HepG2 (cell line): ENCODE measurements around the gene NAP1L4. TPM values are rescaled to one million over a fixed set of nuclear protein-coding genes. Genes with fewer than 3 reads are reported as not detected.

Source experiments
- ELF1 ChIP-seq: sonication (generic); formaldehyde crosslinking; IDR thresholded peaks from 2 replicates; pipeline ENCODE4 v1.4.0; 2020; ENCODE audit warnings: missing genetic modification reagents
- GTF3A ChIP-seq: sonication (generic); formaldehyde crosslinking; conservative IDR thresholded peaks from 2 replicates; pipeline ENCODE4 v1.4.0; 2020; ENCODE audit warnings: mild to moderate bottlenecking, missing genetic modification reagents
- HIVEP1 ChIP-seq: sonication (generic); formaldehyde crosslinking; IDR thresholded peaks from 2 replicates; pipeline ENCODE4 v1.4.0; 2020; ENCODE audit warnings: mild to moderate bottlenecking, missing genetic modification reagents
- HMGXB3 ChIP-seq: sonication (generic); formaldehyde crosslinking; IDR thresholded peaks from 2 replicates; pipeline ENCODE4 v1.4.0; 2020; ENCODE audit warnings: missing genetic modification reagents, borderline replicate concordance
- MIXL1 ChIP-seq: IDR thresholded peaks from 2 replicates; pipeline ENCODE4 v1.6.1; 2016
- RBAK ChIP-seq: sonication (generic); formaldehyde crosslinking; IDR thresholded peaks from 2 replicates; pipeline ENCODE4 v1.5.1; 2020; ENCODE audit warnings: mild to moderate bottlenecking, missing genetic modification reagents
- RBM22 ChIP-seq: fragments of 200-400 bp; formaldehyde crosslinking; optimal IDR thresholded peaks from 2 replicates; pipeline ENCODE3; 2017; ENCODE audit warnings: mild to moderate bottlenecking, low read length, moderate library complexity
- SOX6 ChIP-seq, 2 experiments: fragments of 450-650 bp in 1 of 2; sonication (generic) in 1 of 2; formaldehyde crosslinking in 1 of 2; IDR thresholded peaks; 2 replicates each; pipeline versions ENCODE4 v1.4.0 to v1.6.1; 2017 to 2020; ENCODE audit warnings: antibody characterized with exemption in 1 of 2, mild to moderate bottlenecking in 1 of 2, missing genetic modification reagents in 1 of 2
- THRA ChIP-seq: sonication (generic); formaldehyde crosslinking; IDR thresholded peaks from 2 replicates; pipeline ENCODE4 v1.4.0; 2020; ENCODE audit warnings: missing genetic modification reagents, borderline replicate concordance
- ZBTB33 ChIP-seq: sonication (generic); formaldehyde crosslinking; IDR thresholded peaks from 2 replicates; pipeline ENCODE4 v1.4.0; 2020; ENCODE audit warnings: missing genetic modification reagents
- ZNF331 ChIP-seq: sonication (generic); formaldehyde crosslinking; IDR thresholded peaks from 2 replicates; pipeline ENCODE4 v1.4.0; 2020; ENCODE audit warnings: missing genetic modification reagents
- ZNF577 ChIP-seq: sonication (generic); formaldehyde crosslinking; IDR thresholded peaks from 2 replicates; pipeline ENCODE4 v1.4.0; 2020; ENCODE audit warnings: mild to moderate bottlenecking, low read depth, missing genetic modification reagents, borderline replicate concordance
- ZNF589 ChIP-seq: sonication (generic); formaldehyde crosslinking; conservative IDR thresholded peaks from 2 replicates; pipeline ENCODE4 v1.8.0; 2022; ENCODE audit warnings: mild to moderate bottlenecking, moderate library complexity, missing genetic modification reagents
- polyA plus RNA-seq, 8 experiments: library from polyadenylated mRNA; depleted of rRNA in 3 of 8; stranded (reverse) in 7 of 8; unstranded in 1 of 8; fragments of >200 nt; fragmentation: Illumina TruSeq in 4 of 8; extraction: Trizol in 4 of 8; gene quantifications; 2 replicates each; pipeline versions ENCODE4 v1.2.1 to v1.2.3, GENCODE V29; 2011 to 2016; ENCODE audit warnings: low read depth in 4 of 8, missing spikeins in 1 of 8, mixed read lengths in 1 of 8; ENCODE audit not compliant: insufficient read depth in 1 of 8
- total RNA-seq, 5 experiments: library from RNA; depleted of rRNA; stranded (reverse); fragments of >200 nt; fragmentation: Illumina TruSeq; extraction: Trizol; gene quantifications; 2 replicates each; pipeline ENCODE4 v1.2.3, GENCODE V29; 2016; ENCODE audit warnings: low read depth in 1 of 5
- TF ChIP-seq, protein P1 (sequence below): IDR thresholded peaks from 2 replicates; pipeline ENCODE4 v1.4.0; 2020; ENCODE audit warnings: mild to moderate bottlenecking, missing genetic modification reagents
- TF ChIP-seq, protein P2 (sequence below): sonication (generic); formaldehyde crosslinking; IDR thresholded peaks from 2 replicates; pipeline ENCODE4; 2020; ENCODE audit warnings: missing genetic modification reagents, mild to moderate bottlenecking, borderline replicate concordance

Gene NAP1L4
- total and polyA plus RNA-seq, 2 of the 13 experiments (the other 11 are each of a cell fraction or from before 2014, with no cell fraction given): 64.0 to 186 TPM

GRCh38 chr11:3021125-3021524, 29.0 kb upstream of the NAP1L4 start (continued):
- TF ChIP-seq SOX6 (IDR thresholded peaks at IDR 0.05): no peak
- TF ChIP-seq SOX6 (CRISPR knock-in tag; IDR thresholded peaks at IDR 0.05): peak; percentile 86
- no peak for TF ChIP-seq ZNF589 (CRISPR knock-in tag)
- TF ChIP-seq HIVEP1 (CRISPR knock-in tag): no peak
- TF ChIP-seq ZNF577: no peak
- 0 out of 2 replicates have a peak, but pooled peaks have one; percentile 18 for TF ChIP-seq MIXL1 (CRISPR knock-in tag)
- no peak; the same call in 1 of the 2 replicates for TF ChIP-seq ZBTB33 (CRISPR knock-in tag)
- TF ChIP-seq ZNF331: peak; percentile 33; the same call in 1 of the 2 replicates
- peak; percentile 46; the same call in 1 of the 2 replicates for TF ChIP-seq HMGXB3 (CRISPR knock-in tag)
- no peak for TF ChIP-seq GTF3A (CRISPR knock-in tag)
- TF ChIP-seq RBM22: peak; percentile 36
- TF ChIP-seq, protein P1, sequence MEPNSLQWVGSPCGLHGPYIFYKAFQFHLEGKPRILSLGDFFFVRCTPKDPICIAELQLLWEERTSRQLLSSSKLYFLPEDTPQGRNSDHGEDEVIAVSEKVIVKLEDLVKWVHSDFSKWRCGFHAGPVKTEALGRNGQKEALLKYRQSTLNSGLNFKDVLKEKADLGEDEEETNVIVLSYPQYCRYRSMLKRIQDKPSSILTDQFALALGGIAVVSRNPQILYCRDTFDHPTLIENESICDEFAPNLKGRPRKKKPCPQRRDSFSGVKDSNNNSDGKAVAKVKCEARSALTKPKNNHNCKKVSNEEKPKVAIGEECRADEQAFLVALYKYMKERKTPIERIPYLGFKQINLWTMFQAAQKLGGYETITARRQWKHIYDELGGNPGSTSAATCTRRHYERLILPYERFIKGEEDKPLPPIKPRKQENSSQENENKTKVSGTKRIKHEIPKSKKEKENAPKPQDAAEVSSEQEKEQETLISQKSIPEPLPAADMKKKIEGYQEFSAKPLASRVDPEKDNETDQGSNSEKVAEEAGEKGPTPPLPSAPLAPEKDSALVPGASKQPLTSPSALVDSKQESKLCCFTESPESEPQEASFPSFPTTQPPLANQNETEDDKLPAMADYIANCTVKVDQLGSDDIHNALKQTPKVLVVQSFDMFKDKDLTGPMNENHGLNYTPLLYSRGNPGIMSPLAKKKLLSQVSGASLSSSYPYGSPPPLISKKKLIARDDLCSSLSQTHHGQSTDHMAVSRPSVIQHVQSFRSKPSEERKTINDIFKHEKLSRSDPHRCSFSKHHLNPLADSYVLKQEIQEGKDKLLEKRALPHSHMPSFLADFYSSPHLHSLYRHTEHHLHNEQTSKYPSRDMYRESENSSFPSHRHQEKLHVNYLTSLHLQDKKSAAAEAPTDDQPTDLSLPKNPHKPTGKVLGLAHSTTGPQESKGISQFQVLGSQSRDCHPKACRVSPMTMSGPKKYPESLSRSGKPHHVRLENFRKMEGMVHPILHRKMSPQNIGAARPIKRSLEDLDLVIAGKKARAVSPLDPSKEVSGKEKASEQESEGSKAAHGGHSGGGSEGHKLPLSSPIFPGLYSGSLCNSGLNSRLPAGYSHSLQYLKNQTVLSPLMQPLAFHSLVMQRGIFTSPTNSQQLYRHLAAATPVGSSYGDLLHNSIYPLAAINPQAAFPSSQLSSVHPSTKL: peak; percentile 50
- TF ChIP-seq THRA (CRISPR knock-in tag): 0 out of 2 replicates have a peak, but pooled peaks have one; percentile 10
- TF ChIP-seq ELF1 (CRISPR knock-in tag): no peak
- TF ChIP-seq, protein P2, sequence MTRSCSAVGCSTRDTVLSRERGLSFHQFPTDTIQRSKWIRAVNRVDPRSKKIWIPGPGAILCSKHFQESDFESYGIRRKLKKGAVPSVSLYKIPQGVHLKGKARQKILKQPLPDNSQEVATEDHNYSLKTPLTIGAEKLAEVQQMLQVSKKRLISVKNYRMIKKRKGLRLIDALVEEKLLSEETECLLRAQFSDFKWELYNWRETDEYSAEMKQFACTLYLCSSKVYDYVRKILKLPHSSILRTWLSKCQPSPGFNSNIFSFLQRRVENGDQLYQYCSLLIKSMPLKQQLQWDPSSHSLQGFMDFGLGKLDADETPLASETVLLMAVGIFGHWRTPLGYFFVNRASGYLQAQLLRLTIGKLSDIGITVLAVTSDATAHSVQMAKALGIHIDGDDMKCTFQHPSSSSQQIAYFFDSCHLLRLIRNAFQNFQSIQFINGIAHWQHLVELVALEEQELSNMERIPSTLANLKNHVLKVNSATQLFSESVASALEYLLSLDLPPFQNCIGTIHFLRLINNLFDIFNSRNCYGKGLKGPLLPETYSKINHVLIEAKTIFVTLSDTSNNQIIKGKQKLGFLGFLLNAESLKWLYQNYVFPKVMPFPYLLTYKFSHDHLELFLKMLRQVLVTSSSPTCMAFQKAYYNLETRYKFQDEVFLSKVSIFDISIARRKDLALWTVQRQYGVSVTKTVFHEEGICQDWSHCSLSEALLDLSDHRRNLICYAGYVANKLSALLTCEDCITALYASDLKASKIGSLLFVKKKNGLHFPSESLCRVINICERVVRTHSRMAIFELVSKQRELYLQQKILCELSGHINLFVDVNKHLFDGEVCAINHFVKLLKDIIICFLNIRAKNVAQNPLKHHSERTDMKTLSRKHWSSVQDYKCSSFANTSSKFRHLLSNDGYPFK (CRISPR knock-in tag): no peak
- TF ChIP-seq RBAK: no peak
